Osteocyte (in vitro differentiated cells): ENCODE measurements around the gene SIK3. TPM values are rescaled to one million over a fixed set of nuclear protein-coding genes. Genes with fewer than 3 reads are reported as not detected.

Source experiments
- DNase-seq: peaks from one replicate; pipeline ENCODE4 v3.0.0; 2021; ENCODE audit warnings: mixed read lengths; ENCODE audit not compliant: unreplicated experiment; ENCODE audit errors: extremely low spot score
- H3K27ac Mint-ChIP-seq: one replicate; pipeline ENCODE4 v1.8.0; 2021; ENCODE audit warnings: mild to moderate bottlenecking, mixed read lengths; ENCODE audit not compliant: unreplicated experiment
- H3K27me3 Mint-ChIP-seq: one replicate; pipeline ENCODE4 v1.8.0; 2021; ENCODE audit warnings: mixed read lengths; ENCODE audit not compliant: unreplicated experiment
- H3K36me3 Mint-ChIP-seq: one replicate; pipeline ENCODE4 v1.8.0; 2021; ENCODE audit warnings: mixed read lengths; ENCODE audit not compliant: unreplicated experiment
- H3K4me1 Mint-ChIP-seq: one replicate; pipeline ENCODE4 v1.8.0; 2021; ENCODE audit warnings: mixed read lengths; ENCODE audit not compliant: unreplicated experiment
- H3K4me3 Mint-ChIP-seq: one replicate; pipeline ENCODE4 v1.8.0; 2021; ENCODE audit warnings: mild to moderate bottlenecking, moderate library complexity, mixed read lengths; ENCODE audit not compliant: unreplicated experiment
- H3K9me3 Mint-ChIP-seq: one replicate; pipeline ENCODE4 v1.8.0; 2021; ENCODE audit warnings: mixed read lengths; ENCODE audit not compliant: unreplicated experiment
- total RNA-seq: library from RNA; stranded (reverse); gene quantifications from 2 replicates; pipeline ENCODE4 v1.2.1, GENCODE V29; 2021
- TF ChIP-seq, protein P1 (sequence below): fragments of 200-600 bp; sonication (generic); IDR thresholded peaks from 2 replicates; pipeline ENCODE4 v1.5.0; 2021; ENCODE audit warnings: antibody characterized with exemption, mild to moderate bottlenecking, moderate library complexity

The SIK3 gene
- total RNA-seq, 1 donor from 2014 or later, result 29.5 TPM

DNA sequence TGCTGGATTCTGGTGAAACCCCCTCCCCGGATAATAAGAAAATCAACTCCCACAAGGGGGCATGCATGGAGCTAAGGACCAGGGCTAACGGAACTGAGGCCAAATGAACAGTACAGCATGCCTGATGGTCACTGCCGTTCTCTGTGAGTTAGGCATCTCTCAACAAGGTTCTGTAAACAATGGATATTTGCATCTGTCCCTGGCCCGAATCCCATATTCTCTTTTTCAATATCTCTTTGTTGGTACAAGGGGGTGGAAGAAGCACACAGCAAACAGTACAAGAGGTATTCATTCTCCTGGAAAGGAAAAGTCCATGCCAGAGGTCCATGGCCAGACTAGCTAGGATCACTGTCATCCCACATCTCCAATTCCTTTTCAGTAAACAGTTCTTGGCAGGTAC lies 228.6 kb downstream of the SIK3 start:
- Mint-ChIP-seq H3K27me3 (no peaks in the 10 kb centered on the region), H3K9me3 (no peaks in the 10 kb centered on the region), H3K36me3 (peaks cover 60% of the 10 kb centered on the region), H3K4me1 (peaks cover 11% of the 10 kb centered on the region), H3K4me3 (no peak overlapping the region), H3K27ac (no peak overlapping the region)
- TF ChIP-seq, protein P1, sequence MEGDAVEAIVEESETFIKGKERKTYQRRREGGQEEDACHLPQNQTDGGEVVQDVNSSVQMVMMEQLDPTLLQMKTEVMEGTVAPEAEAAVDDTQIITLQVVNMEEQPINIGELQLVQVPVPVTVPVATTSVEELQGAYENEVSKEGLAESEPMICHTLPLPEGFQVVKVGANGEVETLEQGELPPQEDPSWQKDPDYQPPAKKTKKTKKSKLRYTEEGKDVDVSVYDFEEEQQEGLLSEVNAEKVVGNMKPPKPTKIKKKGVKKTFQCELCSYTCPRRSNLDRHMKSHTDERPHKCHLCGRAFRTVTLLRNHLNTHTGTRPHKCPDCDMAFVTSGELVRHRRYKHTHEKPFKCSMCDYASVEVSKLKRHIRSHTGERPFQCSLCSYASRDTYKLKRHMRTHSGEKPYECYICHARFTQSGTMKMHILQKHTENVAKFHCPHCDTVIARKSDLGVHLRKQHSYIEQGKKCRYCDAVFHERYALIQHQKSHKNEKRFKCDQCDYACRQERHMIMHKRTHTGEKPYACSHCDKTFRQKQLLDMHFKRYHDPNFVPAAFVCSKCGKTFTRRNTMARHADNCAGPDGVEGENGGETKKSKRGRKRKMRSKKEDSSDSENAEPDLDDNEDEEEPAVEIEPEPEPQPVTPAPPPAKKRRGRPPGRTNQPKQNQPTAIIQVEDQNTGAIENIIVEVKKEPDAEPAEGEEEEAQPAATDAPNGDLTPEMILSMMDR, result no peak
- no peak for DNase-seq

DNA sequence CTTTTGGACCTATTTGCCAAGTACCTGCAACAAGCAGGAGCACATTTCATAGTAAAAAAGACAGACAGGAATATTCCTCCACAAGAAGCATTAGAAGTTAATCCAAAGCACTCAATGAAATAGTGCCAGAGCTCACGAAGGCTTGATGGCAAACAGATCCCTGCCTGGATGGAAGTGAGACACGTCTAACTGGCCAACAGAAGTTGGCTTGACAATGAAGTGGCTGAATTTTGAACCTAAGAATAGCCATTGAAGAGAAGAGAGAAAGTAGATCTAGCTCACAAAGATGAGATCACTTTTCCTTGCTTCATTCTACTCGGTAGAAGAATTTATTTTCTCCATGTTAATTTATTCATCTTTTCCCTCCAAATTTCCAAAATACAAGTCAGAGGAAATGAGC lies 230.2 kb downstream of the SIK3 start:
- no peak for DNase-seq
- H3K27me3 Mint-ChIP-seq, result no peaks in the 10 kb centered on the region
- no peak overlapping the region for H3K4me3 Mint-ChIP-seq
- H3K9me3 Mint-ChIP-seq, result no peaks in the 10 kb centered on the region
- peaks cover 58% of the 10 kb centered on the region for H3K36me3 Mint-ChIP-seq
- H3K4me1 Mint-ChIP-seq, result peaks cover 11% of the 10 kb centered on the region
- TF ChIP-seq, protein P1, result no peak
- no peak overlapping the region for H3K27ac Mint-ChIP-seq

DNA sequence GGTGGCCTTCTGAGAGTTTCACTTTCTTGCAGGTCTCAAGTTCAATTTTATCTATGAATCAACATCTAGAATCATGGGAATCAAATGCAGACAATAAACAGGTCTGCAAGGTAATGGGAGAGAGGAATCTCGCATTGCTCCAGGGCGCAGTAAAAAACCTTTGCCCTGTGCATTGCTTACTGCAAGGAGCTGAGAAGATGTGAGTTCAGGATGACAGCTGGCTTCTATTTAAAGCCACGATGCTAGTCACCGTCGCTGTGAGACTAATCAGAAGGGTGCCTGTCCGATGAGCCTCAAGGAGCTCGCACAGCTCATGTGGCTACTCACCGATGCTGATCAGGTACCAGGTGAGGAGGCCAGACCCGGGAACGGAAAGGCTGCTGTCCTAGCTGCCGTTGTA lies 230.6 kb downstream of the SIK3 start:
- DNase-seq, result no peak
- H3K27ac Mint-ChIP-seq, result no peak overlapping the region
- TF ChIP-seq, protein P1, result no peak
- peaks cover 11% of the 10 kb centered on the region for H3K4me1 Mint-ChIP-seq
- no peaks in the 10 kb centered on the region for H3K9me3 Mint-ChIP-seq
- H3K4me3 Mint-ChIP-seq, result no peak overlapping the region
- H3K27me3 Mint-ChIP-seq, result no peaks in the 10 kb centered on the region
- H3K36me3 Mint-ChIP-seq, result peaks cover 54% of the 10 kb centered on the region

DNA sequence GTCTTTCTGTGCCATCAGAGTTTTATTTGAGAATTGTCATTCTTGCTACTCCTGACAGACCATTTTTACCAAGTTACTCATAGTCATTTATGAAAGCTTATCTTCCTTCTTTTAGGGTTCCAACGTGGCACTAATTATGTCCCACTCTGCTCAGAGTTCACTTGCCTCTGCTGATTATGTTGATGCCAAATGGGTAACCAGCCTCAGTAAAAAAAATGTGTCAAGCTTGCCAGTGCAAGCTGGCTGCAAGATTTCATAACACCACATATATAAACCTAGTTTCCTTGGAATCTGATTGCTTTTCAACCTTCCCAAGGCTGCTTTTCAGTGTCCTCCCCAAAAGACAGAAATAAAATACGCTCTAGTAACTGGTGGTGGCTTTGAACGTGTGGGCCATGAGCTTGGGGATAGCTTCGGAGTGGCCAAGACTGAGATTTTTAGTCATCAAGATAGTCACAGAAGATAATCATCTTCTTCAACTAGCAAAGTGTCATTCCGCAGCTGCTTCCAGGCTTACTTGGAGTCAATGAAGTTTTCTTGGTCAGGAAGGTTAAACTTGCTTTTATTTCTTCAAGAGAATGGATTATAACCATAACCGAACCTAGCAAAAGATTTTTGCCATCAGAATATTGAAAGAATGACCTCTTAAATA lies 231.3 kb downstream of the SIK3 start:
- no peak for DNase-seq
- Mint-ChIP-seq H3K27ac (no peak overlapping the region), H3K4me1 (peaks cover 10% of the 10 kb centered on the region), H3K27me3 (no peaks in the 10 kb centered on the region), H3K9me3 (no peaks in the 10 kb centered on the region), H3K4me3 (no peak overlapping the region), H3K36me3 (peaks cover 55% of the 10 kb centered on the region)
- TF ChIP-seq, protein P1, result no peak

DNA sequence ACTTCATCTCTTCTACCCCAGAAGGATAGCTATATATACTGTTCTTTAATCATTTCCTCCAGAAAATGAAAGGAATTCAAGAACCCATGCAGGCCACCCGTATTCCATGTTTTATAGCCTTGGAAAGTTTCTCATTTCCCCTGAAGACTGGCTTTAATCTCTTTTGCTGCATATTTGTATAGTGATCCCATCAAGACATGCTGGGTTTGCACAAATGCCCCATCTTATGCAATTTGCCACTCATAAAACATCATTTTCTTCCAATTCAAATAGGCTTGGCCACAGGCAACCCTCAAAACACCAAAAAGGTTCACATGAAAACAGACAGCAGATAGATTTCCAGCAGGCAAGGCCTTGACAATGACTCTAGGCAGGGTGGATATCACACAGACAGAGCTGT lies 232.5 kb downstream of the SIK3 start:
- TF ChIP-seq, protein P1, result no peak
- H3K36me3 Mint-ChIP-seq, result peaks cover 56% of the 10 kb centered on the region
- H3K27ac Mint-ChIP-seq, result no peak overlapping the region
- no peak for DNase-seq
- H3K4me1 Mint-ChIP-seq, result no peaks in the 10 kb centered on the region
- H3K9me3 Mint-ChIP-seq, result no peaks in the 10 kb centered on the region
- no peaks in the 10 kb centered on the region for H3K27me3 Mint-ChIP-seq
- no peak overlapping the region for H3K4me3 Mint-ChIP-seq
